Testis (tissue), 2 donors: Measurements from ENCODE around the gene MIA.

Experiments
- POLR2A ChIP-seq: fragments of 450-650 bp; IDR thresholded peaks from one replicate; pipeline ENCODE4 v1.6.1; 2017; ENCODE audit warnings: antibody characterized with exemption, mild to moderate bottlenecking, moderate library complexity
- TF ChIP-seq, protein P1 (sequence below), 3 experiments: fragments of 450-650 bp in 2 of 3; fragments of 200-600 bp in 1 of 3; sonication (generic) in 1 of 3; IDR thresholded peaks; one replicate each; pipeline ENCODE4 v1.5.1; 2016 to 2019; ENCODE audit warnings: antibody characterized with exemption in 3 of 3, mild to moderate bottlenecking in 2 of 3, moderate library complexity in 1 of 3

DNA sequence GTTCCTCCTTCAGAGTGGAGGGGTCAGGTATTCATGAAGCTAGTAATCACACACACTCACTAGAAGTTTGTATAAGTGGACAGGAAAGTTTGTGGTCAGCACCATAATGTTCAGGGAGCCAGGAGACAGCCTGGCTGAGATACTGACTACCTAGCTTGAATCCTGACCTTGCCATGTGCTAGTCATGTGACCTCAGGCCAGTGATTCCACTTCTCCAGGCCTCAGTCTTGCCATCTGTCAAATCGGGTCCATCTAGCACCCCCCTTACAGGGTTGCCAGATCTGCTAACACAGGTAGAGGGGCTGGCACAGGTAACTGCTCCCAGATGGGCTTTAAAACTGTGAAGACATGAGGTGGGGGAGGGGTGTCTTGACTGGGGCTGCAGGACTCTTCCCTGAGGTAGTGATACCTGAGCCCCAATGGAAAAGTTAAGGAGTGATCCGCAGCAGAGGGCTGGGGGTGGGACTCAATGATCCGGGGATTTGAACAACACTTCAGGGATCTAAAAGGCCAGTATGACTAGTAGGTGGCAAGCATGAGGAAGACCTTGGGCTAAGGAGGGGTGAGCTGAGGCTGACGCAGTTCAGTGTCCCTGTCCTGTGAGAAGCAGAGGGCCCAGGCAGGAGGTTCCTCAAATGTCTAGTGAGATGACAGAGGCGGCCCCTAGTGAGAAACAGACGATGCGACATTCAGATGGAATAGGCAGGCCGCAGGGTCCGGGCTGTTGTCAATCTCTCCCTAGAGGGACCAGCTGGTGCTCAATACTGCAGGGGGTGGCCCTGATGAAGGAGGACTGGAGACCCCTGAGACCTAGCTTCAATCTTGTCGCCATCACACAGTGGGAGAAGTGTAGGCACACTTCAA lies 33.6 kb upstream of the MIA start:
- TF ChIP-seq, protein P1, sequence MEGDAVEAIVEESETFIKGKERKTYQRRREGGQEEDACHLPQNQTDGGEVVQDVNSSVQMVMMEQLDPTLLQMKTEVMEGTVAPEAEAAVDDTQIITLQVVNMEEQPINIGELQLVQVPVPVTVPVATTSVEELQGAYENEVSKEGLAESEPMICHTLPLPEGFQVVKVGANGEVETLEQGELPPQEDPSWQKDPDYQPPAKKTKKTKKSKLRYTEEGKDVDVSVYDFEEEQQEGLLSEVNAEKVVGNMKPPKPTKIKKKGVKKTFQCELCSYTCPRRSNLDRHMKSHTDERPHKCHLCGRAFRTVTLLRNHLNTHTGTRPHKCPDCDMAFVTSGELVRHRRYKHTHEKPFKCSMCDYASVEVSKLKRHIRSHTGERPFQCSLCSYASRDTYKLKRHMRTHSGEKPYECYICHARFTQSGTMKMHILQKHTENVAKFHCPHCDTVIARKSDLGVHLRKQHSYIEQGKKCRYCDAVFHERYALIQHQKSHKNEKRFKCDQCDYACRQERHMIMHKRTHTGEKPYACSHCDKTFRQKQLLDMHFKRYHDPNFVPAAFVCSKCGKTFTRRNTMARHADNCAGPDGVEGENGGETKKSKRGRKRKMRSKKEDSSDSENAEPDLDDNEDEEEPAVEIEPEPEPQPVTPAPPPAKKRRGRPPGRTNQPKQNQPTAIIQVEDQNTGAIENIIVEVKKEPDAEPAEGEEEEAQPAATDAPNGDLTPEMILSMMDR (IDR thresholded peaks at IDR 0.05): no peak
- TF ChIP-seq POLR2A: no peak
